MM.1S (cell line): ENCODE data around the gene CISH.

ENCODE experiments used
- DNase-seq: peaks from one replicate; pipeline ENCODE4 v3.0.0-alpha.2; 2015
- H2AFZ ChIP-seq: fragments of 300-600 bp; sonication (generic); 2 replicates; pipeline ENCODE4 v1.6.0; 2016; ENCODE audit warnings: antibody characterized with exemption, low read length
- H3F3A ChIP-seq: fragments of 300-600 bp; sonication (generic); 2 replicates; pipeline ENCODE4 v1.6.1; 2016; ENCODE audit warnings: mild to moderate bottlenecking, antibody characterized with exemption, low read length, moderate library complexity, mixed read lengths; ENCODE audit not compliant: insufficient read depth
- H3K27ac ChIP-seq: fragments of 300-600 bp; sonication (generic); 2 replicates; pipeline ENCODE4 v1.5.1; 2016; ENCODE audit warnings: mild to moderate bottlenecking, low read length
- H3K27me3 ChIP-seq: fragments of 300-600 bp; sonication (generic); replicated peaks from 2 replicates; pipeline ENCODE4 v1.6.0; 2016; ENCODE audit warnings: low read length; ENCODE audit not compliant: insufficient read depth
- H3K36me3 ChIP-seq: fragments of 300-600 bp; sonication (generic); replicated peaks from 2 replicates; pipeline ENCODE4 v1.6.1; 2016; ENCODE audit warnings: mild to moderate bottlenecking, low read length, mixed read lengths; ENCODE audit not compliant: insufficient read depth
- H3K4me1 ChIP-seq: fragments of 300-600 bp; sonication (generic); 2 replicates; pipeline ENCODE4 v1.6.1; 2016; ENCODE audit warnings: low read length, mixed read lengths
- H3K4me2 ChIP-seq: fragments of 300-600 bp; sonication (generic); 2 replicates; pipeline ENCODE4 v1.6.0; 2016; ENCODE audit warnings: low read depth, low read length
- H3K4me3 ChIP-seq: fragments of 300-600 bp; sonication (generic); 2 replicates; pipeline ENCODE4 v1.5.1; 2016; ENCODE audit warnings: low read length, mixed read lengths
- H3K79me2 ChIP-seq: fragments of 300-600 bp; sonication (generic); 2 replicates; pipeline ENCODE4 v1.6.1; 2016; ENCODE audit warnings: mixed run types, low read length, mixed read lengths
- H3K9ac ChIP-seq: fragments of 300-600 bp; sonication (generic); 2 replicates; pipeline ENCODE4 v1.6.1; 2016; ENCODE audit warnings: low read length, mixed read lengths
- H3K9me2 ChIP-seq: fragments of 300-600 bp; sonication (generic); replicated peaks from 2 replicates; pipeline ENCODE4 v1.6.1; 2016; ENCODE audit warnings: mild to moderate bottlenecking, low read length, mixed read lengths; ENCODE audit not compliant: insufficient read depth
- H3K9me3 ChIP-seq: fragments of 300-600 bp; sonication (generic); replicated peaks from 2 replicates; pipeline ENCODE4 v1.6.1; 2016; ENCODE audit warnings: mild to moderate bottlenecking, low read length, mixed read lengths; ENCODE audit not compliant: insufficient read depth
- H4K20me1 ChIP-seq: fragments of 300-600 bp; sonication (generic); 2 replicates; pipeline ENCODE4 v1.6.1; 2016; ENCODE audit warnings: mild to moderate bottlenecking, low read length, moderate library complexity, mixed read lengths; ENCODE audit not compliant: insufficient read depth
- CTCF ChIP-seq: fragments of 300-600 bp; sonication (generic); IDR thresholded peaks from 2 replicates; pipeline ENCODE4 v1.5.1; 2016; ENCODE audit warnings: antibody characterized with exemption, low read length, mixed read lengths
- EZH2 ChIP-seq: fragments of 300-600 bp; sonication (generic); optimal IDR thresholded peaks from 2 replicates; pipeline ENCODE3; 2017; ENCODE audit warnings: low read depth, mild to moderate bottlenecking, antibody characterized with exemption, low read length, mixed read lengths
- EZH2phosphoT487 ChIP-seq: fragments of 300-600 bp; sonication (generic); IDR thresholded peaks from 2 replicates; pipeline ENCODE4 v1.6.1; 2018; ENCODE audit warnings: antibody characterized with exemption, low read length

CISH gene

DNA sequence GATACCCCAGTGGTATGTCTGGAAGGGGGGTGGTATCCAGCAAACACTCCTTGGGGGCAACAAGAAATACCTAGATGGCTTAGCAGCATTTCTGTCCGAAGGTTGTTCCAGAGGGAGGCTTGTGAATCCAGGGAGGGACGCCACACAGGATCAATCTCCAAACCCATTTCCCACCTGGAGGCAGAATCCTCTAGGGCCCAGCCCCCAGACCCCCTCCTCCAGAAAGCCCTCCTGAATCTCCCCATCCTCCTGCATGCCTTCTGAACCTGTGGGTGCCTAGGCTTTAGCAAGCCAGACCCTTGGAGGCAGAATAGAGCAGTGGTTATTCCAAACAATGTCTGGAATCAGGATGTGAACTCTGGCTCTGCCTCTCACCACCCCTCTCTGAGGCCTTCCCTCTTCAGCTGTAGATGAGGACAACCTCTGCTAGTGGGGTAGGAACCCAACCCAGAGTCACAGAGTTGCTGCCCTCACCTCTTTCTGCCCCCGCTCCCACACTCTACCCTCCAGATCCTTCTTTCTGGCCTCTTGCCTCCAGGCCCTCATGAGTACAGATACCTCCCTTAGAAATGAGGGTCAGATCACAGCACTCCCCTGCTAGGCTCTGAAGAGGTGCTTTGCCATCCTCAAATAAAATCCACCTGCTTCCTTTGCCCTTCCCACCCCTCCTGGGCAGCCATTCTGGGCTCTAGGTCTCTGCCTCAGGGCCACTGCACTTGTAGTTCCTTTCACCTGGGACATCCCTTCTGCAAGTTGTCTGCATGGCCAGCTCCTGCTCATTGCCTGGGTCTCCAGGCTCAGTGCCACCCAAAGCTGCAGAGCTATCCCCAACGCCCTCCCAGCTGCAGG, 8.1 kb downstream of the CISH start:
- H3K4me1 ChIP-seq: peaks cover 11% of the 10 kb centered on the region
- H3K9ac ChIP-seq: no peak overlapping the region
- H3K36me3 ChIP-seq: no peaks in the 10 kb centered on the region

GRCh38 chr3:50602595-50603191, 8.9 kb downstream of the CISH start:
- Histone ChIP-seq H3K27me3 (no peaks in the 10 kb centered on the region), H3K79me2 (no peaks in the 10 kb centered on the region), H3K9me2 (no peaks in the 10 kb centered on the region), H2AFZ (no peak overlapping the region), H3K9me3 (no peaks in the 10 kb centered on the region), H3K4me2 (no peak overlapping the region), H3K4me1 (peaks cover 11% of the 10 kb centered on the region), H3K4me3 (no peak overlapping the region), H3K9ac (no peak overlapping the region), H3K27ac (no peak overlapping the region), H3K36me3 (no peaks in the 10 kb centered on the region), H4K20me1 (no peaks in the 10 kb centered on the region), H3F3A (no peaks in the 10 kb centered on the region)
- no peak for DNase-seq
- no peak for TF ChIP-seq CTCF
- TF ChIP-seq EZH2phosphoT487: no peak
- no peak for TF ChIP-seq EZH2

More for the DNA sequence above, 8.1 kb downstream of the CISH start:
- Histone ChIP-seq H3K9me2 (no peaks in the 10 kb centered on the region), H3K4me2 (no peak overlapping the region), H4K20me1 (no peaks in the 10 kb centered on the region), H2AFZ (no peak overlapping the region), H3K27ac (no peak overlapping the region), H3K79me2 (no peaks in the 10 kb centered on the region), H3F3A (no peaks in the 10 kb centered on the region), H3K27me3 (no peaks in the 10 kb centered on the region), H3K9me3 (no peaks in the 10 kb centered on the region), H3K4me3 (no peak overlapping the region)
- DNase-seq: no peak
- no peak for TF ChIP-seq EZH2phosphoT487
- no peak for TF ChIP-seq CTCF
- no peak for TF ChIP-seq EZH2

GRCh38 chr3:50600841-50601591, 10.6 kb downstream of the CISH start:
- Histone ChIP-seq H3K79me2 (no peaks in the 10 kb centered on the region), H3K27me3 (no peaks in the 10 kb centered on the region), H3K4me3 (no peak overlapping the region), H3K27ac (no peak overlapping the region), H4K20me1 (no peaks in the 10 kb centered on the region), H3K36me3 (no peaks in the 10 kb centered on the region), H3K9me2 (no peaks in the 10 kb centered on the region), H3K4me1 (peaks cover 11% of the 10 kb centered on the region), H2AFZ (no peak overlapping the region), H3F3A (no peaks in the 10 kb centered on the region), H3K9ac (no peak overlapping the region), H3K9me3 (no peaks in the 10 kb centered on the region), H3K4me2 (no peak overlapping the region)
- no peak for DNase-seq
- TF ChIP-seq EZH2phosphoT487 (no peak), EZH2 (no peak)
